Cerebellar nuclear complex (tissue), 1 donor: ENCODE results near the gene LRP4.
A peak's percentile ranks its signal among the peaks of the same experiment; 100 is the strongest.

Source experiments
- DNase-seq, 2 experiments: peaks; one replicate each; lab custom pipeline; 2025; lab: John Stamatoyannopoulos, UW

Gene LRP4

GRCh38 chr11:46895821-46896220, 22.5 kb downstream of the LRP4 start:
- DNase-seq = peak; percentile 49 to 72

GRCh38 chr11:46894961-46895360, 23.4 kb downstream of the LRP4 start:
- no peak for DNase-seq

- no peak for DNase-seq
Measured at GRCh38 chr11:46894506-46894905, 23.8 kb downstream of the LRP4 start.

- no peak for DNase-seq
Measured at GRCh38 chr11:46892838-46893237, 25.5 kb downstream of the LRP4 start.

- no peak for DNase-seq
Measured at GRCh38 chr11:46892109-46892508, 26.2 kb downstream of the LRP4 start.

- no peak for DNase-seq
Measured at GRCh38 chr11:46890665-46891064, 27.7 kb downstream of the LRP4 start.

GRCh38 chr11:46889689-46890475, 28.5 kb downstream of the LRP4 start:
- DNase-seq = peak in 1 of 2 experiments; percentile 58

- no peak for DNase-seq
Measured at GRCh38 chr11:46889251-46889650, 29.1 kb downstream of the LRP4 start.

GRCh38 chr11:46888636-46889035, 29.7 kb downstream of the LRP4 start:
- DNase-seq = peak in 1 of 2 experiments; percentile 19

GRCh38 chr11:46886211-46886610, 32.1 kb downstream of the LRP4 start:
- DNase-seq = no peak

- no peak for DNase-seq
Measured at GRCh38 chr11:46879056-46879585, 39.2 kb downstream of the LRP4 start.

- DNase-seq = no peak
Measured at GRCh38 chr11:46877580-46877979, 40.8 kb downstream of the LRP4 start.

GRCh38 chr11:46876471-46876870, 41.9 kb downstream of the LRP4 start:
- DNase-seq = peak; percentile 88 to 92

GRCh38 chr11:46874586-46874985, 43.8 kb downstream of the LRP4 start:
- DNase-seq = no peak

- no peak for DNase-seq
Measured at GRCh38 chr11:46868912-46869311, 49.4 kb downstream of the LRP4 start.

GRCh38 chr11:46865340-46865739, 53.0 kb downstream of the LRP4 start:
- DNase-seq = no peak

- no peak for DNase-seq
Measured at GRCh38 chr11:46860218-46860617, 58.1 kb downstream of the LRP4 start.

- DNase-seq = no peak
Measured at GRCh38 chr11:46858920-46859546, 59.3 kb downstream of the LRP4 start.

- DNase-seq = no peak
Measured at GRCh38 chr11:46857666-46858065, 60.7 kb downstream of the LRP4 start.

GRCh38 chr11:46856605-46857343, 61.6 kb downstream of the LRP4 start:
- no peak for DNase-seq

- no peak for DNase-seq
Measured at GRCh38 chr11:46855863-46856262, 62.5 kb downstream of the LRP4 start.

- no peak for DNase-seq
Measured at GRCh38 chr11:46855167-46855566, 63.2 kb downstream of the LRP4 start.
